Measurements from ENCODE around the gene DCDC2.

The DCDC2 gene

DNA sequence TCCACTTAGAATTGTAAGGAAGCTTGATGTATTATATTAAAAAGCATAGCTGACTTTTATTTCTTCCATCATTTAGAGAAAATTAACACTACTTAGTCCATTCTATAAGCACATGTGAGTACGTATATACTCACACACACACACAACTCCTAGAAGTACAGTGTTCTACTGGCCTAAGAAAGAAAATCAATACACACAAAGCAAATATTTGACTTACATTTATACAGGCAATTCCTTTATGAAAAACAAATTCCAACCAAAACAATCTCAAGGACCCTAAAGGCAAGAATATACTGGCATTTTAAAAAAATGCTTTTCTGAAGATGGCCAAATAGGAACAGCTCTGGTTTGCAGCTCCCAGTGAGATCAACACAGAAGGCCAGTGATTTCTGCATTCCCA lies 160.0 kb downstream of the DCDC2 start:
- no peak overlapping the region for H3K4me3 ChIP-seq (ENCODE audit: control insufficient read depth, low read depth, low read length)
- TF ChIP-seq, protein P1, sequence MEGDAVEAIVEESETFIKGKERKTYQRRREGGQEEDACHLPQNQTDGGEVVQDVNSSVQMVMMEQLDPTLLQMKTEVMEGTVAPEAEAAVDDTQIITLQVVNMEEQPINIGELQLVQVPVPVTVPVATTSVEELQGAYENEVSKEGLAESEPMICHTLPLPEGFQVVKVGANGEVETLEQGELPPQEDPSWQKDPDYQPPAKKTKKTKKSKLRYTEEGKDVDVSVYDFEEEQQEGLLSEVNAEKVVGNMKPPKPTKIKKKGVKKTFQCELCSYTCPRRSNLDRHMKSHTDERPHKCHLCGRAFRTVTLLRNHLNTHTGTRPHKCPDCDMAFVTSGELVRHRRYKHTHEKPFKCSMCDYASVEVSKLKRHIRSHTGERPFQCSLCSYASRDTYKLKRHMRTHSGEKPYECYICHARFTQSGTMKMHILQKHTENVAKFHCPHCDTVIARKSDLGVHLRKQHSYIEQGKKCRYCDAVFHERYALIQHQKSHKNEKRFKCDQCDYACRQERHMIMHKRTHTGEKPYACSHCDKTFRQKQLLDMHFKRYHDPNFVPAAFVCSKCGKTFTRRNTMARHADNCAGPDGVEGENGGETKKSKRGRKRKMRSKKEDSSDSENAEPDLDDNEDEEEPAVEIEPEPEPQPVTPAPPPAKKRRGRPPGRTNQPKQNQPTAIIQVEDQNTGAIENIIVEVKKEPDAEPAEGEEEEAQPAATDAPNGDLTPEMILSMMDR (conservative IDR thresholded peaks at IDR 0.05; ENCODE audit: control insufficient read depth, insufficient read depth, low read depth, low read length): no peak
- no peak for DNase-seq (ENCODE audit: low read depth)

DNA sequence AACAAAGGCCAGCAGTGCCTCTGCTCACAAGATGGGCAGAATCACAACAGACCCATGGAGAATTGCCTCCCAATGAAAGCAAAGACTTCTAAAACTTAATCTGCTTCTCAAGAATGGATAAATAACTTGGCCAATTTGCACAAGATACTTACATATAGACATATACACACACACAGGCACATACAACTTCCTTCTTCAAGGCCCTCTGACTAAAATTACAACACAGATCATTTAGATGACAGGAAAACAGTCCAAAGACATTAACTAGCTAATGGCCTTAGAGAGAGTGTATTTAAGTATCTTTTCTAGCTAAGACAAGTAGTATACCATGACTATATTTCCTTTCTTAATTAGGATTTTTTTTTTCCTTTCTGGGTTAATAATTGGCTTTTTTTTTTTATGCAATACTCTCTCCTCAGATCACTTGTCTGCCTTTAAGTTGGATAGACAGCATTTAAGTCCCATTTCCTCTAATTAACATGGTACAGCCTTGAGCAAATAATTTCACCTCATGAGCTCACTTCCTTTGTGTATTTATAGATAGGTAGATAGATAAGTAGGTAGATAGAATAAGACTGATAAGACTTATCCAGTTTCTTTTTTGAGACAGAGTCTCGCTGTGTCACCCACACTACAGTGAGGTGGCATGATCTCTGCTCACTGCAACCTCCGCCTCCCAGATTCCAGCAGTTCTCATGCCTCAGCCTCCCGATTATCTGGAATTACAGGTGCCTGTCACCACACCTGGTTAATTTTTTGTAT lies 161.8 kb downstream of the DCDC2 start:
- no peak for DNase-seq (ENCODE audit: low read depth)
- TF ChIP-seq, protein P1 (conservative IDR thresholded peaks at IDR 0.05; ENCODE audit: control insufficient read depth, insufficient read depth, low read depth, low read length): no peak
- H3K4me3 ChIP-seq (ENCODE audit: control insufficient read depth, low read depth, low read length): no peak overlapping the region

DNA sequence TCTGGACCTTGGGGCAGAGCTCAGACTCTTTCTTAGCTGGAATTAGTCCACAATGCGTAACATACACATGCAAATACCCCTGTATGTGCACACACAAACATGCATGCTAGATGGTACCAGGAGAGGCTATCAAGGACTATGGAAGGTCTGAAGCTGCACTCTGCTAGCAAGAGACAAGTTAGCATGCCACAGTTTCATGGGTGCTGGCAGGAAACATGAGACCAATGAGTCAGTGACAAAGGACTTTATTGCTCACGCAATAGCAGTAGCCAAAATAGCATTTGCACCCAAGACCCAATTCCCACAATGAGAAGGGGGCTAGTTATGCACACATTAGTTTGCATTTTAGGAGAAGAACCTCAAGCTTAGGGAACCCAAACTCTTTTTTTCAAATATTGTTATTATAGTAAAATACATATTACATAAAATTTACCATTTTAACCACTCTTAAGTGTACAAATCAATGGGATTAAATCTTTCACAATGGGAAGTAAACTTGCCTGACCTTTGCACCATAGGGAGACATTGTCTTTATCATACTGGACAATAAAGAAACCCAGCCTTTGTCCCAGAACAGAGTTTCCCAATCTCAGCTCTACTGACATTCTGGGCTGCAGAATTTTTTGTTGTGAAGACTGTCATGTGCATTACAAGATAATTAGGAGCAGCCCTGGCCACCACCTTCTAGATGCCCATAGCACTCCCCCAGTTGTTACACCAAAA lies 162.7 kb downstream of the DCDC2 start:
- DNase-seq (ENCODE audit: low read depth): peak; percentile 2
- no peak overlapping the region for H3K4me3 ChIP-seq (ENCODE audit: control insufficient read depth, low read depth, low read length)
- TF ChIP-seq, protein P1 (conservative IDR thresholded peaks at IDR 0.05; ENCODE audit: control insufficient read depth, insufficient read depth, low read depth, low read length): no peak

DNA sequence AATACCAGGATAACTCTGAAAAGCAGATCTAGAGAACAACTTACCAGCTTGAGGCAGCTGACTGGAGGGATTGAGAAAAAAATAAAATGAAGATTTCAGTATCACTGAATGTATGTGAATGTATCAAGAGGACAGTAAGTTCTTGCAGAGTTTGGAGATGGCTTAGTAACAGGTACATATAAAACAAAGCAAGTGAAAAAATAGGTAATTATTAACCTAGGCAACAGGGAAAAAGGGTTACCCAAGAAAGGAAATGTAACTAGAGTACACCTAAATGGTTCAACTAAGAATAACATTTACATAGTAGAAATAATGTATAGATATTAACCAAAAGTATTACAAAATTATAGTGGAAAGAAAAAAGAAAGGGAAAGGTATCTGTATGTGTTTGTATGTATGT lies 164.5 kb downstream of the DCDC2 start:
- TF ChIP-seq, protein P1 (conservative IDR thresholded peaks at IDR 0.05; ENCODE audit: control insufficient read depth, insufficient read depth, low read depth, low read length): no peak

DNA sequence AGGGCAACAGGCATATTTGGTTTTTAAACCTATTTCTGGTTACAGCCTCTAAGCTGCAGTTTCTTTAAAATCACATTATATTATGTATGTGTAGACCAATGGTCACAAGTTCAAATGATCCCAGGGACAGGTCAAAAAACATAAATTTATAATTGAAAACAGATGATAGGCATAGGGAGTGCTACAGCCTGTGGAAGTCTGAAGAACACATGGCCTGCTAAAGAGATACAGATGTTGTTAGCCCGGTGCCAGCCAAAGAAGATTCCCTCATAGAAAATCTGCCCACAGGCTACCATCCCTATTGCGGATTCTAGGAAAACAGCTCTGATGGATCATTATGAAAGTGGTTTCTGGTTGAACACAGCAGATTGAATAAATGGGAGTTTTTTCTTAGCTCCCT lies 166.5 kb downstream of the DCDC2 start:
- TF ChIP-seq, protein P1 (conservative IDR thresholded peaks at IDR 0.05; ENCODE audit: control insufficient read depth, insufficient read depth, low read depth, low read length): no peak
- no peak overlapping the region for H3K4me3 ChIP-seq (ENCODE audit: control insufficient read depth, low read depth, low read length)
- peak; percentile 20 for DNase-seq (ENCODE audit: low read depth)

More for the DNA sequence above, 164.5 kb downstream of the DCDC2 start:
- no peak for DNase-seq (ENCODE audit: low read depth)
- no peak overlapping the region for H3K4me3 ChIP-seq (ENCODE audit: control insufficient read depth, low read depth, low read length)

DNA sequence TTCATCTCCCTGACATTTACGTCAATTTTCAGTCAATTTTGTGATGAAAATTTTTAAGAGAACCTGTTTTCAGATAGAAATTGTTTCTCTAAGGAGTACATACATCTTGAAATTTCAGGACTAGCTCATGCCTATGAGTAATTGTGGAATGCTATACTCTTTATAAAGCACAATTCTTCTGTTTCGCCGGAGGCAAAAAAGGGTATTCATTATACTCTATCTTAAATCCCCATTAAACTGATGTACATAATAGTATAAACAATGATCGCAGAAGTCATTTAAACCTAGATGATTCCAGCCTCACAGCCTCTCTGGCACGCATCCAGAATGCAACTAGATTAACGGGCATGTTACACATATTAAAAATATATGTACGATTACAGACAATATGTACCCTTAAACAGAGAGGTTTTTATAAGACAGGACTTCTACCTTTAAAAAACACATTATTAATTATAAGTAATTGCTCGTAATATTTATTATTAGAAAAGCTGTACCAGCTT lies 169.2 kb downstream of the DCDC2 start:
- no peak for DNase-seq (ENCODE audit: low read depth)
- no peak overlapping the region for H3K4me3 ChIP-seq (ENCODE audit: control insufficient read depth, low read depth, low read length)
- TF ChIP-seq, protein P1 (conservative IDR thresholded peaks at IDR 0.05; ENCODE audit: control insufficient read depth, insufficient read depth, low read depth, low read length): no peak
